GM23338 (cell line): ENCODE data around the gene TXN. TPM values are rescaled to one million over a fixed set of nuclear protein-coding genes. Genes with fewer than 3 reads are reported as not detected.

ENCODE experiments used
- ATAC-seq: fragments of 200-7000 bp; cut with Tn5 transposase; 3 replicates; pipeline ENCODE4 v1.9.1; 2020
- DNase-seq: peaks from one replicate; pipeline ENCODE4 v3.0.0-alpha.2; 2015; ENCODE audit warnings: low spot score
- H2AFZ ChIP-seq: fragments of 200-600 bp; sonication (generic); 2 replicates; pipeline ENCODE4 v1.8.0; 2016; ENCODE audit warnings: antibody characterized with exemption, mild to moderate bottlenecking, moderate library complexity
- H3F3A ChIP-seq: fragments of 200-600 bp; sonication (generic); replicated peaks from 2 replicates; pipeline ENCODE4 v1.8.0; 2017; ENCODE audit warnings: antibody characterized with exemption, mixed run types, low read depth
- H3K27ac ChIP-seq: fragments of 200-600 bp; sonication (generic); 2 replicates; pipeline ENCODE4 v1.6.1; 2016; ENCODE audit warnings: low read depth
- H3K27me3 ChIP-seq: fragments of 200-600 bp; sonication (generic); 2 replicates; pipeline ENCODE4 v1.8.0; 2016; ENCODE audit warnings: mild to moderate bottlenecking, mixed run types, moderate library complexity; ENCODE audit not compliant: insufficient read depth
- H3K36me3 ChIP-seq: fragments of 200-600 bp; sonication (generic); 2 replicates; pipeline ENCODE4 v1.8.0; 2016; ENCODE audit warnings: mild to moderate bottlenecking; ENCODE audit not compliant: insufficient read depth
- H3K4me1 ChIP-seq: fragments of 200-600 bp; sonication (generic); 2 replicates; pipeline ENCODE4 v1.8.0; 2016; ENCODE audit warnings: mild to moderate bottlenecking, moderate library complexity; ENCODE audit not compliant: insufficient read depth
- H3K4me2 ChIP-seq: fragments of 200-600 bp; sonication (generic); 2 replicates; pipeline ENCODE4 v1.7.1; 2017; ENCODE audit warnings: mixed run types
- H3K4me3 ChIP-seq: fragments of 200-600 bp; sonication (generic); 2 replicates; pipeline ENCODE4 v1.6.1; 2016; ENCODE audit warnings: mixed run types
- H3K79me2 ChIP-seq: fragments of 200-600 bp; sonication (generic); replicated peaks from 2 replicates; pipeline ENCODE4 v1.8.0; 2017; ENCODE audit warnings: mild to moderate bottlenecking; ENCODE audit not compliant: insufficient read depth
- H3K9me2 ChIP-seq: fragments of 200-600 bp; sonication (generic); 2 replicates; pipeline ENCODE4 v1.8.0; 2017; ENCODE audit not compliant: insufficient read depth
- H4K20me1 ChIP-seq: fragments of 200-600 bp; sonication (generic); replicated peaks from 2 replicates; pipeline ENCODE4 v1.8.0; 2017; ENCODE audit warnings: mild to moderate bottlenecking; ENCODE audit not compliant: insufficient read depth
- H3K27ac Mint-ChIP-seq: 2 replicates; pipeline ENCODE4 v1.8.0; 2020; ENCODE audit warnings: inconsistent platforms, mild to moderate bottlenecking, moderate library complexity, mixed read lengths
- H3K27me3 Mint-ChIP-seq: 3 replicates; pipeline ENCODE4 v1.8.0; 2022; ENCODE audit warnings: low read depth, mild to moderate bottlenecking, moderate library complexity, mixed read lengths, inconsistent platforms; ENCODE audit not compliant: insufficient read depth, poor library complexity
- H3K36me3 Mint-ChIP-seq: 3 replicates; pipeline ENCODE4 v1.8.0; 2021; ENCODE audit warnings: low read depth, mild to moderate bottlenecking, inconsistent platforms, moderate library complexity, mixed read lengths
- H3K4me1 Mint-ChIP-seq: 3 replicates; pipeline ENCODE4 v1.8.0; 2020; ENCODE audit warnings: mild to moderate bottlenecking, inconsistent platforms, mixed read lengths
- H3K4me3 Mint-ChIP-seq: 3 replicates; pipeline ENCODE4 v1.8.0; 2021; ENCODE audit warnings: moderate library complexity, mild to moderate bottlenecking, inconsistent platforms, mixed read lengths
- H3K9me3 Mint-ChIP-seq: 3 replicates; pipeline ENCODE4 v1.8.0; 2020; ENCODE audit warnings: moderate library complexity, mild to moderate bottlenecking, inconsistent platforms, mixed read lengths
- CREB1 ChIP-seq: fragments of 250-450 bp; sonication (Bioruptor Pico); IDR thresholded peaks from 2 replicates; pipeline ENCODE4 v1.5.0; 2020; ENCODE audit warnings: low read depth, mild to moderate bottlenecking, moderate library complexity
- ETS1 ChIP-seq: IDR thresholded peaks from 2 replicates; pipeline ENCODE4 v1.6.1; 2016; ENCODE audit warnings: antibody characterized with exemption
- EZH2 ChIP-seq: fragments of 200-600 bp; sonication (generic); IDR thresholded peaks from one replicate; pipeline ENCODE4 v1.8.0; 2017; ENCODE audit warnings: antibody characterized with exemption, mild to moderate bottlenecking, low read depth; ENCODE audit not compliant: unreplicated experiment
- EZH2phosphoT487 ChIP-seq: fragments of 200-600 bp; sonication (generic); IDR thresholded peaks from one replicate; pipeline ENCODE4 v1.8.1; 2018; ENCODE audit warnings: antibody characterized with exemption; ENCODE audit not compliant: unreplicated experiment
- NANOG ChIP-seq: IDR thresholded peaks from 2 replicates; pipeline ENCODE4 v1.6.1; 2016; ENCODE audit warnings: antibody characterized with exemption, borderline replicate concordance
- POLR2AphosphoS5 ChIP-seq: IDR thresholded peaks from 2 replicates; pipeline ENCODE4 v1.6.1; 2016; ENCODE audit warnings: antibody characterized with exemption, low read depth
- STAT1 ChIP-seq: IDR thresholded peaks from one replicate; pipeline ENCODE4 v1.6.1; 2016; ENCODE audit warnings: antibody characterized with exemption; ENCODE audit not compliant: unreplicated experiment
- ZNF331 ChIP-seq: fragments of 250-450 bp; sonication (Bioruptor Pico); IDR thresholded peaks from 2 replicates; pipeline ENCODE4 v1.5.0; 2020; ENCODE audit warnings: low read depth, mild to moderate bottlenecking, moderate library complexity
- polyA plus RNA-seq: library from polyadenylated mRNA; unstranded; fragments of >200 nt; fragmentation: Nextera tagmentation; extraction: Ambion mirVana; gene quantifications from 2 replicates; pipeline ENCODE4 v1.2.1, GENCODE V29; 2016
- total RNA-seq: library from RNA; depleted of rRNA; stranded (reverse); fragments of >200 nt; shearing (Covaris generic); gene quantifications from 2 replicates; pipeline ENCODE4 v1.2.3, GENCODE V29; 2014
- TF ChIP-seq, protein P1 (sequence below), 2 experiments: fragments of 200-600 bp in 1 of 2; sonication (generic) in 1 of 2; conservative IDR thresholded peaks; 2 replicates each; pipeline versions ENCODE4 v1.5.1 to v1.6.1; 2016 to 2017; ENCODE audit warnings: antibody characterized with exemption in 2 of 2, low read depth in 2 of 2, mild to moderate bottlenecking in 2 of 2, moderate library complexity in 1 of 2
- TF ChIP-seq, protein P2 (sequence below): IDR thresholded peaks from one replicate; pipeline ENCODE4 v1.6.1; 2018; ENCODE audit warnings: antibody characterized with exemption; ENCODE audit not compliant: unreplicated experiment

The TXN gene
- total and polyA plus RNA-seq, 2 experiments from 2014 or later: 177 to 1,031 TPM

- H3K27ac ChIP-seq: no peak overlapping the region
- TF ChIP-seq POLR2AphosphoS5 (no peak), EZH2phosphoT487 (no peak), ZNF331 (no peak), ETS1 (no peak)
- TF ChIP-seq, protein P1, sequence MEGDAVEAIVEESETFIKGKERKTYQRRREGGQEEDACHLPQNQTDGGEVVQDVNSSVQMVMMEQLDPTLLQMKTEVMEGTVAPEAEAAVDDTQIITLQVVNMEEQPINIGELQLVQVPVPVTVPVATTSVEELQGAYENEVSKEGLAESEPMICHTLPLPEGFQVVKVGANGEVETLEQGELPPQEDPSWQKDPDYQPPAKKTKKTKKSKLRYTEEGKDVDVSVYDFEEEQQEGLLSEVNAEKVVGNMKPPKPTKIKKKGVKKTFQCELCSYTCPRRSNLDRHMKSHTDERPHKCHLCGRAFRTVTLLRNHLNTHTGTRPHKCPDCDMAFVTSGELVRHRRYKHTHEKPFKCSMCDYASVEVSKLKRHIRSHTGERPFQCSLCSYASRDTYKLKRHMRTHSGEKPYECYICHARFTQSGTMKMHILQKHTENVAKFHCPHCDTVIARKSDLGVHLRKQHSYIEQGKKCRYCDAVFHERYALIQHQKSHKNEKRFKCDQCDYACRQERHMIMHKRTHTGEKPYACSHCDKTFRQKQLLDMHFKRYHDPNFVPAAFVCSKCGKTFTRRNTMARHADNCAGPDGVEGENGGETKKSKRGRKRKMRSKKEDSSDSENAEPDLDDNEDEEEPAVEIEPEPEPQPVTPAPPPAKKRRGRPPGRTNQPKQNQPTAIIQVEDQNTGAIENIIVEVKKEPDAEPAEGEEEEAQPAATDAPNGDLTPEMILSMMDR (conservative IDR thresholded peaks at IDR 0.05; ENCODE audit: low read depth in 2 of 2): no peak
- Mint-ChIP-seq H3K4me3 (no peak overlapping the region), H3K9me3 (no peaks in the 10 kb centered on the region), H3K27me3 (peaks cover 4% of the 10 kb centered on the region), H3K27ac (no peak overlapping the region), H3K4me1 (peaks cover 3% of the 10 kb centered on the region; the same call in 1 of the 3 replicates), H3K36me3 (no peaks in the 10 kb centered on the region)
- no peaks in the 10 kb centered on the region for H3K4me1 ChIP-seq
- no peak overlapping the region for H3K4me3 ChIP-seq
- H3K79me2 ChIP-seq: no peaks in the 10 kb centered on the region
- H3K9me2 ChIP-seq: no peaks in the 10 kb centered on the region
- no peaks in the 10 kb centered on the region for H3K36me3 ChIP-seq
- no peaks in the 10 kb centered on the region for H3F3A ChIP-seq
- H3K4me2 ChIP-seq: no peak overlapping the region
- ATAC-seq: no peak
- H4K20me1 ChIP-seq: no peaks in the 10 kb centered on the region
- H2AFZ ChIP-seq: no peak overlapping the region
- H3K27me3 ChIP-seq: no peaks in the 10 kb centered on the region
- DNase-seq: no peak
Observed at GRCh38 chr9:110284211-110284844, 28.0 kb upstream of the TXN start.

DNA sequence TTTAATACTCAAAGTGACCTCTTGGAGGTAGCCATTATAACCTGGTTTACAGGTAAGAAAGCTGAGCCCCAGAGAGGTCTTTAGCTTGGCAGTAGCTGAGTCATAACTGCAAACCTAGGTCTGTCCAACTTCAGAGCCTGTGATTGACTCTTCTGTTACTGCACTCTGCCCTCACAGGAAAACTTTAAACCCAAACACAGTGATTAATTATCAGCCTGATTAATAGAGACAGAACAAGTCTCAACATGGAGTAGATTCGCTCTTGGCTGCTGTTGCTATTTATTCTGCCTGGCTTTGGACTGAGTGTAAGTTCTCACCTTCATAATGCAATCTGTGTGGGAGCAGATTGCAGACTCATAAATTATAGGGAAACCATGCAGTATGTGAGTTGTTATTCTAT, 27.4 kb upstream of the TXN start:
- H3K4me2 ChIP-seq: no peak overlapping the region
- DNase-seq: no peak
- Mint-ChIP-seq H3K9me3 (no peaks in the 10 kb centered on the region), H3K27ac (no peak overlapping the region), H3K4me1 (peaks cover 3% of the 10 kb centered on the region; the same call in 1 of the 3 replicates), H3K4me3 (no peak overlapping the region), H3K36me3 (no peaks in the 10 kb centered on the region), H3K27me3 (peaks cover 4% of the 10 kb centered on the region)
- no peaks in the 10 kb centered on the region for H3K36me3 ChIP-seq
- H2AFZ ChIP-seq: no peak overlapping the region
- no peak overlapping the region for H3K27ac ChIP-seq
- H3F3A ChIP-seq: no peaks in the 10 kb centered on the region
- H3K27me3 ChIP-seq: no peaks in the 10 kb centered on the region
- H3K4me1 ChIP-seq: no peaks in the 10 kb centered on the region
- H3K4me3 ChIP-seq: no peak overlapping the region
- no peak for ATAC-seq
- H3K79me2 ChIP-seq: no peaks in the 10 kb centered on the region
- H4K20me1 ChIP-seq: no peaks in the 10 kb centered on the region
- H3K9me2 ChIP-seq: no peaks in the 10 kb centered on the region
- TF ChIP-seq EZH2phosphoT487: no peak
- TF ChIP-seq, protein P2, sequence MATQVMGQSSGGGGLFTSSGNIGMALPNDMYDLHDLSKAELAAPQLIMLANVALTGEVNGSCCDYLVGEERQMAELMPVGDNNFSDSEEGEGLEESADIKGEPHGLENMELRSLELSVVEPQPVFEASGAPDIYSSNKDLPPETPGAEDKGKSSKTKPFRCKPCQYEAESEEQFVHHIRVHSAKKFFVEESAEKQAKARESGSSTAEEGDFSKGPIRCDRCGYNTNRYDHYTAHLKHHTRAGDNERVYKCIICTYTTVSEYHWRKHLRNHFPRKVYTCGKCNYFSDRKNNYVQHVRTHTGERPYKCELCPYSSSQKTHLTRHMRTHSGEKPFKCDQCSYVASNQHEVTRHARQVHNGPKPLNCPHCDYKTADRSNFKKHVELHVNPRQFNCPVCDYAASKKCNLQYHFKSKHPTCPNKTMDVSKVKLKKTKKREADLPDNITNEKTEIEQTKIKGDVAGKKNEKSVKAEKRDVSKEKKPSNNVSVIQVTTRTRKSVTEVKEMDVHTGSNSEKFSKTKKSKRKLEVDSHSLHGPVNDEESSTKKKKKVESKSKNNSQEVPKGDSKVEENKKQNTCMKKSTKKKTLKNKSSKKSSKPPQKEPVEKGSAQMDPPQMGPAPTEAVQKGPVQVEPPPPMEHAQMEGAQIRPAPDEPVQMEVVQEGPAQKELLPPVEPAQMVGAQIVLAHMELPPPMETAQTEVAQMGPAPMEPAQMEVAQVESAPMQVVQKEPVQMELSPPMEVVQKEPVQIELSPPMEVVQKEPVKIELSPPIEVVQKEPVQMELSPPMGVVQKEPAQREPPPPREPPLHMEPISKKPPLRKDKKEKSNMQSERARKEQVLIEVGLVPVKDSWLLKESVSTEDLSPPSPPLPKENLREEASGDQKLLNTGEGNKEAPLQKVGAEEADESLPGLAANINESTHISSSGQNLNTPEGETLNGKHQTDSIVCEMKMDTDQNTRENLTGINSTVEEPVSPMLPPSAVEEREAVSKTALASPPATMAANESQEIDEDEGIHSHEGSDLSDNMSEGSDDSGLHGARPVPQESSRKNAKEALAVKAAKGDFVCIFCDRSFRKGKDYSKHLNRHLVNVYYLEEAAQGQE: no peak
- TF ChIP-seq ETS1: no peak
- no peak for TF ChIP-seq NANOG
- TF ChIP-seq, protein P1 (conservative IDR thresholded peaks at IDR 0.05; ENCODE audit: low read depth in 2 of 2): no peak
- no peak for TF ChIP-seq STAT1
- no peak for TF ChIP-seq ZNF331
- TF ChIP-seq EZH2: no peak
- no peak for TF ChIP-seq CREB1 (CRISPR knock-in tag)
